LNCAP (cell line): Measurements from ENCODE around the gene TMEM132D.

ENCODE experiments used
- TF ChIP-seq, protein P1 (sequence below): fragments of 450-650 bp; IDR thresholded peaks from 2 replicates; pipeline ENCODE4 v1.5.1; 2017; ENCODE audit warnings: mild to moderate bottlenecking

TMEM132D gene

DNA sequence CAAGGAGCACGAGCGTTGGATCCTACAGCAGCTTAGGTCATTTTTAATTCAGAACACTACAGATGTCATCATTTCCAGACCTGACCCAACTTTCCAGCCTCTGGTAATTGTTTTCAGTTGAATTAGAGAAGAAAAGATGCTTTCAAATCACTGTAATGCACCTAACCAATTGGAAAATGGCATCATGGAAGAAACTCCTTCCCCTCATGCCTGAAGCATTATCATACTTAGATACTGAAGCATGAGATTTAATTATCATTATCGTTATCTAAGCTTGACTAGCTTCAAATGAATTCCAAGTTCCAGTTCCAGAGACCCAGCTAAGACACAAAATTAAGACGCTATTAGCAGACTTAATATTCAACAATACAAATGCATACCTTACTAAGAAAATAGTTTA lies 299.3 kb downstream of the TMEM132D start:
- TF ChIP-seq, protein P1, sequence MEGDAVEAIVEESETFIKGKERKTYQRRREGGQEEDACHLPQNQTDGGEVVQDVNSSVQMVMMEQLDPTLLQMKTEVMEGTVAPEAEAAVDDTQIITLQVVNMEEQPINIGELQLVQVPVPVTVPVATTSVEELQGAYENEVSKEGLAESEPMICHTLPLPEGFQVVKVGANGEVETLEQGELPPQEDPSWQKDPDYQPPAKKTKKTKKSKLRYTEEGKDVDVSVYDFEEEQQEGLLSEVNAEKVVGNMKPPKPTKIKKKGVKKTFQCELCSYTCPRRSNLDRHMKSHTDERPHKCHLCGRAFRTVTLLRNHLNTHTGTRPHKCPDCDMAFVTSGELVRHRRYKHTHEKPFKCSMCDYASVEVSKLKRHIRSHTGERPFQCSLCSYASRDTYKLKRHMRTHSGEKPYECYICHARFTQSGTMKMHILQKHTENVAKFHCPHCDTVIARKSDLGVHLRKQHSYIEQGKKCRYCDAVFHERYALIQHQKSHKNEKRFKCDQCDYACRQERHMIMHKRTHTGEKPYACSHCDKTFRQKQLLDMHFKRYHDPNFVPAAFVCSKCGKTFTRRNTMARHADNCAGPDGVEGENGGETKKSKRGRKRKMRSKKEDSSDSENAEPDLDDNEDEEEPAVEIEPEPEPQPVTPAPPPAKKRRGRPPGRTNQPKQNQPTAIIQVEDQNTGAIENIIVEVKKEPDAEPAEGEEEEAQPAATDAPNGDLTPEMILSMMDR: no peak

DNA sequence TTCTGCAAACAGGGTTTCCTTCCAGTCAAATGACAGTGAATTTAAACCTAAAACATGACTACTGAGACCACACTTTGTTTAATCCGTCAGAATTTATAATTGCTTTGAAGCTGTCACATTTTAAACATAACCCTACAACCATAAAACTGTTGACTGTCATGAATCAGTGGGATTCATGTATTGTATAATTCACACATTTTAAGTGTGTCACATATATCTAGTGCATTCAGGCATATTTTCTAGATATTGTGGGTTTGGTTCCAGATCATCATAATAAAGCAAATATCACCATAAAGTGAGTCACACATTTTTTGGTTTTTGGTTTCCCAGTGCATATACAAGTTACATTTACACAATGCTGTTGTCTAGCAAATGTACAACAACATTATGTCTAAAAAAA lies 304.4 kb downstream of the TMEM132D start:
- TF ChIP-seq, protein P1: no peak

GRCh38 chr12:129594098-129594497 lies 309.7 kb downstream of the TMEM132D start:
- TF ChIP-seq, protein P1: no peak

GRCh38 chr12:129592449-129592848 lies 311.4 kb downstream of the TMEM132D start:
- TF ChIP-seq, protein P1: no peak

DNA sequence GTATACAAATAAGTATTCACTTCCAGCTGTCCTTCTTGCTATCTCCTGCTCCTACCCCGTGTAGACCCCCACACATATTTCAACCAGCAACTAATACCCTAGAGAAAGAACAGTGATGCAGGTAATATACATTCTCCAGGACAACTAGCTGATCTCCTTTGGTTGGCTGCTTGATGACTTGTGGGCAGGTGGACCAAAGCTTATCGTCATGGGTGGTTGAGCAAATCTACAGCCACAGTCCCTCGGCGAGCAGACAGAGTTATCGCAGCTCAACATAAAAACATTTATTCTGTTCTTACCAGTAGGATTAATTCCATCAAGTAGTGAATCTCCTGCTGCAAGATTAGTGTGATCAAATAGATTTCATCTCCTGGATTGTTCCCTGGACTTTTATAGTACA lies 314.3 kb downstream of the TMEM132D start:
- TF ChIP-seq, protein P1: no peak

GRCh38 chr12:129588142-129588541 lies 315.7 kb downstream of the TMEM132D start:
- TF ChIP-seq, protein P1: no peak

GRCh38 chr12:129585296-129585695 lies 318.5 kb downstream of the TMEM132D start:
- TF ChIP-seq, protein P1: no peak

DNA sequence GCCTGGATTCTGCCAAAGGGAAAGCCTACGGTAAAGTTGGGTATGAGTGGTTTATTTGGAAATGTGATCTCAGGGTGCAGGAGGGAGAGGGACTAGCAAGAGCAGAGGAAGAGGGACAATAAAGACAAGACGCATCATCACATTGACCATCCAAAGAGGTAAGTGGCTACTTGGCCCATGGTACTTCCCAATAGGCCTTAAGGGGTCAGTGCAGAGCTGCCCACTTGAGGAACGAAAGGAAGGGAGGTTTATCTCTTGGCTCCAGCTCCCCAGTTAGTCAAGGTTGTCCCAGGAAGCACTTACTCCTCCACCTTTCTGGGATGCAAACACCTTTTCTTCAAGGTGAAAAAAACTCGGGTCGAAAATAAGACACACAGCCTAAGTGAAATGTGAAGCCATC lies 323.9 kb downstream of the TMEM132D start:
- TF ChIP-seq, protein P1: no peak
